SKM-1 treated with dmso at 0.1 percent for 144 hours (cell line): ENCODE data around the gene FGF3.
"Not testable (repeated sequence)": the region's sequence is repeated elsewhere in the genome, so short reads cannot be mapped to it uniquely, and the experiment has no call there.

Experiments
- DNase-seq: peaks from one replicate; lab custom pipeline; 2025; ENCODE audit not compliant: unreplicated experiment; lab: John Stamatoyannopoulos, UW

Gene FGF3

GRCh38 chr11:69773626-69774353, 45.4 kb downstream of the FGF3 start:
- DNase-seq: no peak

GRCh38 chr11:69771466-69771865, 47.8 kb downstream of the FGF3 start:
- no peak for DNase-seq

GRCh38 chr11:69770540-69770939, 48.7 kb downstream of the FGF3 start:
- DNase-seq: no peak

GRCh38 chr11:69765498-69765995, 53.7 kb downstream of the FGF3 start:
- no peak for DNase-seq

GRCh38 chr11:69764918-69765317, 54.3 kb downstream of the FGF3 start:
- DNase-seq: not testable (repeated sequence)

GRCh38 chr11:69760319-69760718, 58.9 kb downstream of the FGF3 start:
- no peak for DNase-seq
